PFSK-1 (cell line): Measurements from ENCODE around the gene INF2.

Experiments used
- FOXP2 ChIP-seq: optimal IDR thresholded peaks from 2 replicates; pipeline ENCODE3; 2011; ENCODE audit warnings: borderline replicate concordance, control low read depth, inconsistent platforms; ENCODE audit not compliant: insufficient read depth; ENCODE audit errors: extremely low read length, extremely low read depth
- POLR2AphosphoS5 ChIP-seq: IDR thresholded peaks from 2 replicates; pipeline ENCODE4 v1.6.1; 2012; ENCODE audit warnings: low read depth, mild to moderate bottlenecking, control low read depth, low read length, moderate library complexity
- REST ChIP-seq, 2 experiments: IDR thresholded peaks; 2 replicates each; pipeline versions ENCODE4 v1.6.1 to v1.8.0; 2011 to 2012; ENCODE audit warnings: low read depth in 2 of 2, low read length in 2 of 2, control low read depth in 1 of 2, inconsistent platforms in 1 of 2, mild to moderate bottlenecking in 1 of 2, moderate library complexity in 1 of 2; ENCODE audit not compliant: insufficient read depth in 1 of 2
- SIN3A ChIP-seq: IDR thresholded peaks from 2 replicates; pipeline ENCODE4 v1.6.1; 2012; ENCODE audit warnings: mild to moderate bottlenecking, low read length, moderate library complexity, borderline replicate concordance; ENCODE audit not compliant: insufficient read depth
- TAF1 ChIP-seq: IDR thresholded peaks from 2 replicates; pipeline ENCODE4 v1.6.1; 2012; ENCODE audit warnings: low read length, control low read depth, borderline replicate concordance; ENCODE audit not compliant: insufficient read depth

Gene INF2

DNA sequence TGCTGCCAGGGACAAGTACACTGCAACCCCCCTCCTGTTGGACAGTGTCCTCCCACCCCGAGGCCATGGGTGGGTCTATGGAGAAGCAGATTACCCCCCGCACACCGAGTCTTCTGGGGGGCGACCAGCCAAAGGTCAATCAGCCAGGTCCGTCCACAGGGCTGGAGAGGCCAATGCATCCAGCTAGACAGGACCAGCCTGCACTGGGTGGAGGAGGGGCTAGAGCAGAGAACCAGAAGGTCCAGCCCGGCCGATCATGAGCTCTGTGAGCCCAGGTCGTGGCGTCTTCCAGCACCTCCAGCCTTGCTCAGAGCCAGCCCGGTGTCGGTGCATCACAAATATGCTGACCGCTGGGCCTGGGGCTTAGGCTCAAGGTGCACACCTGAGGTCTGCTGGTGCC, 26.5 kb downstream of the INF2 start:
- TF ChIP-seq REST (IDR thresholded peaks at IDR 0.05; ENCODE audit: insufficient read depth in 1 of 2, low read depth in 2 of 2, low read length in 2 of 2) (no peak), TAF1 (no peak), POLR2AphosphoS5 (no peak), SIN3A (no peak), FOXP2 (no peak)

DNA sequence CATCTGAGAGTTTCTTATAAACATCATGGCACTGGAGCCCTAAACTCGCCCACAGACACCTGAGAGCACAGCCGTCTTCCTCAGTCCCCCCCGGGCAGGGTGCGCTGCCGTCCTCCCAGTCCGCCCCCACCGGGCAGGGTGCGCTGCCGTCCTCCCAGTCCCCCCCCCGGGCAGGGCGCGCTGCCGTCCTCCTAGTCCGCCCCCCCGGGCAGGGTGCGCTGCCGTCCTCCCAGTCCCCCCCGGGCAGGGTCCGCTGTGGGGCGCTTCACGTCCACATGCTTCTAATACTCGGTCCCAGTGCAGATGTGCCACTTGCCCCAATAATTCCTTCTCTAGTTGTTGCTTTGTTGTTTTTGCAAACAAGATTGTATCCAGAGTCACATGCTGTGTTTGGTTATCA, 27.7 kb downstream of the INF2 start:
- TF ChIP-seq TAF1 (no peak), SIN3A (no peak), FOXP2 (no peak), REST (IDR thresholded peaks at IDR 0.05; ENCODE audit: insufficient read depth in 1 of 2, low read depth in 2 of 2, low read length in 2 of 2) (no peak), POLR2AphosphoS5 (no peak)

- TF ChIP-seq TAF1 (no peak), POLR2AphosphoS5 (no peak), FOXP2 (no peak), REST (IDR thresholded peaks at IDR 0.05; ENCODE audit: insufficient read depth in 1 of 2, low read depth in 2 of 2, low read length in 2 of 2) (no peak), SIN3A (no peak)
Measured at GRCh38 chr14:104717646-104718045, 28.2 kb downstream of the INF2 start.

DNA sequence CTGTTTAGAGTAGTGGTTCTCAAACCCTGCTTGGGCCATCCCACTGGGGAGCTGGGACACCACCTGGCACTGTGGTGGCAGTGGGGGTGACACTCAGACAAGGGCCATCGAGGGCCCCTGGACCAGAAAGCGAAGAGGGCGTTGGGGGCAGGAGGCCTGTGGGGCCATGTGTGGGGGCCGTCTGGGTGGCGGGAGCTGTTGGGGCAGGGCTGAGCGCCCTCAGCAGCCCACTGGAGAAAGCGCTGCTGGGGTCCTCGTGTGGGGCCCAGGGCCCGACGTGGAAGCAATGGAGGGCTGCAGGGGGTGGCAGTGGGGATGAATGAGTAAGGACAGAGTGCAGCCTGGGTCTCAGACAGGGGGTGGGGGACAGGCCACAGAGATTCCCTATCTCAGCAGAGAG, 28.7 kb downstream of the INF2 start:
- TF ChIP-seq FOXP2 (no peak), POLR2AphosphoS5 (no peak), TAF1 (no peak), REST (IDR thresholded peaks at IDR 0.05; ENCODE audit: insufficient read depth in 1 of 2, low read depth in 2 of 2, low read length in 2 of 2) (no peak), SIN3A (no peak)

GRCh38 chr14:104718871-104719270, 29.5 kb downstream of the INF2 start:
- TF ChIP-seq FOXP2 = no peak
- TF ChIP-seq POLR2AphosphoS5 = no peak
- no peak for TF ChIP-seq REST (IDR thresholded peaks at IDR 0.05; ENCODE audit: insufficient read depth in 1 of 2, low read depth in 2 of 2, low read length in 2 of 2)
